ENCODE results near the gene CRTC1.

CRTC1 gene

DNA sequence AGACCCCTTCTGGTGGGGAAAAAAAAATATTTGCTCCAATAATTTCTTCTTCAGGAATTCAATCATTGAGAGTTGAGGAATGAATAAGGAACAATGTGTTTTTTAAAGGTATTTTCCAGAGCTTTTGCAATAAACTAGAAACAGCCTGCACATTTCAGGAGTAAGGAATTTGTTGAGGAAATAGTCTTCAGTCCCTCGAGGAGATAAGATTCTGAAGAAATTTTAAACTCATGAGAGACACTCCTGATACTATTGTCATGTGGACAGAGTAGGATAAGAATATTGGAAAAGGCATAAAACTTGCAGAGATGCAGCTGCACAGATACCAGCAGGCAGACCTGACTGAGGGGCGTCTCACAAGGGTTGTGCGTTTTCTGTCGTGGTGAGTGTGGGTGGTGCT lies 71.0 kb downstream of the CRTC1 start:
- no peak for DNase-seq

GRCh38 chr19:18756896-18757295 lies 73.4 kb downstream of the CRTC1 start:
- DNase-seq = peak; percentile 95

DNA sequence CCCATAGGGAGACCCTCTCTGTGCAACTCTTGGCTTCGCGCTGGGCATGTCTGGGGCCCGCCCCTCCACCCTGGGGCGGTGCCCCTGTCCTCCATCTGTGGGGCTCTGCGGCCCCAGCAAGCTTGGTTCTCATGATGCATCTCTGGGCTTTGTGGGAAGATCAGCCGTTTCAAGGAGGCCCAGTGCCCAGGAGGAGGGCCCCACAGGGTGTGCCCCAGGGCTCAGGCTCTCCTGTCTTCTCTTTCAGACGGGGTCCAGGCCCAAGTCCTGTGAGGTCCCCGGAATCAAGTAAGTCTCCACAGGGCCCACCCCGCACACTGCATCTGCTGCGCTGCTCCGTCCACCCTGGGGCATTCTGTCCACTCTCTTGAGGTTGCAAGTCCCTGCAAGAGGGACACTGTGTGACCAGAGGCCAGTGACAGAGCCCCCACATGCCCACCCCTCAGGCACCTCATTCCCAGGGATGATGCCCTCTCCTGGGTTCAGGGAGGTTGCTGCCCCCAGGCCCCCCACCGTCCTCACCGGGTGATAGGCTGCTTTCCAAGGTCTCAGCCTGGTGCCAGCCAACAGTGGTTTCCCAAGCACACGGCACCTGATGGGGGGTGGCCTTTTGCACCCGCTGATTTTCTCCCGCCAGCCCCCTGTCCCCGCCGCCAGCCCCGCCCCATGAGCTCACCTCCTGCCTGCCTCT lies 76.0 kb downstream of the CRTC1 start:
- no peak for DNase-seq

DNA sequence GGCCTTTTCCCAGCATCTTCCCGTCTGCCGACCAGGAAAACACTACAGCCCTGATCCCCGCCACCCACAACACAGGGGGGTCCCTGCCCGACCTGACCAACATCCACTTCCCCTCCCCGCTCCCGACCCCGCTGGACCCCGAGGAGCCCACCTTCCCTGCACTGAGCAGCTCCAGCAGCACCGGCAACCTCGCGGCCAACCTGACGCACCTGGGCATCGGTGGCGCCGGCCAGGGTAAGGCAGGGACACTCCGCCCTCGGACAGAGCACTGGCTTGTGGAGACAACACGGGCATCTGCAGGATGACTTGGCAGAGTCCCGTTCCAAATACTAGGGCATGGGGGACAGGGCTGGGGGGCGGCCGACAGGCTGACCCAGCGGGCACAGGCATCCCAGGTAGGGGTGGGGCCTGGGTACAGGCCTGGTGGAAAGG lies 76.5 kb downstream of the CRTC1 start:
- DNase-seq = no peak

DNA sequence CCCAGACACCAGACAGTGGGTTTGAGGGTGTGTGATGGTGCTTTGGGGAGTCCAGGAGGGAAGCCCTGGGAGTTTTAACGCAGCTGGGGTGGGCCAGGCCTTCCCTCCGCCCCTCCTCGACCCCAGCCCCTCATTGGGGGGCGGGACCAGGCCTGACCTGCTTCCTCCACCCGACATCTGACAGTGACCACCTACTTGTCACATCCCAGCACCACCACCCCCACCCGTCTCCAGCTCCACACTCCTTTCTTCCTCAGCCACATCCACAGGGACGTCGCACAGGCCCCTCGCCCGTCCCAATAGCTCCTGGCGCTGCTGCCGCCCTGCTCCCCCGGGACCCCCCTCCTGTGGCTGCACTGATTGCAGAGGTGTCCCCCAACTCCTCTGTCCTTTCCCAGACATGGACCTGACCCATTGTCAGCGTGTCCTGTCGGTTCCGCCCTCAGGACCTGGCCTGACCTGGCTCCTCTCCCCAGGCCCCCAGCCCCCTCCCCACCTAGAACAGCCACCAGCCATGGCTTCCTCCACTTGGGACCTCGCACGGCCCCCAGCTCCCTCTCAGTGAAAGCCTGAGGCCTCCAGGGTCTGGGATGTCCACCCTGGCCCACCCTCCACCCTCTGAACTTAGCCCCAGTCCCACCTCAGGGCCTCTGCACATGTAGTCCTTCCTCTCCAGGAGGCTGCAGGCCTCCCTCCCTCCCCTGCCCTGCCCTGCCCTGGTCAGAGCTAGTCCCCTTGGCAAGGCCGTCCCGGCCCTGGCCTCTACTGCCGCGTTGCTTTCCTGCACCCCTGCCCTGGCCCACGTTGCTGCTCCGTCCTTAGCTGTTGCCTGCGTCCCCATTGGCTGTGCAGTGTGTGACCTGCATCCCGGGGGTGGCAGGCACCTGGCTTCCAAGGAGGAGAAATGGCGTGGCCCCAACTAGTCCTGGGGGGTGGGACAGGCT lies 77.2 kb downstream of the CRTC1 start:
- no peak for DNase-seq

DNA sequence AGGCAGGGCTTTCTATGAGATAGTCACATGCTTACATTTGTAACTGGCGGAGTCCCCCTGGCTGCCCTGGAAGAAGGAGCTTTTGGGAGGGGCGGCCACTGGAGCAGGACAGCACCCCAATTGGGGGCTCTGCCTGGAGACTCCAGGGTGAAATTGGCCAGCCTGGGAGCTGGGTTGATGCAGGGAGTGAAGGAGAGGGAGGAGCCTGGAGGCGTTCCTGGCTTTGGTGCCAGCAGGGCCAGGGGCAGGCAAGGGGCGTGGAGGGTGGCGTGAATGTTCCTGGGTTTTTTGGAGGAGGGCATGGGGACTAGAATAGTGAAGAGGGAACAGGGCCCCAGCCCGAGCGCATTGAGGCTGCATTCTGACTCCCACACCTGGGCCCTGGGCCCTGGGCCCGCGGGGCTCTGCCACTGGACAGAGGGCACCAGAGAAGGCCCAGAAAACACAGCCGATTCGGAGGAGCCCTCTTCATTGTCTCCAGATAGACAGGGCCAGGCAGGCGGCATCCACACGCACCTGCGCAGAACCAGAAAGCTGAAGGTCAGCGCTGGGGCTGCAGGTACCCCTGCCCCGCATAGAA lies 78.1 kb downstream of the CRTC1 start:
- no peak for DNase-seq

DNA sequence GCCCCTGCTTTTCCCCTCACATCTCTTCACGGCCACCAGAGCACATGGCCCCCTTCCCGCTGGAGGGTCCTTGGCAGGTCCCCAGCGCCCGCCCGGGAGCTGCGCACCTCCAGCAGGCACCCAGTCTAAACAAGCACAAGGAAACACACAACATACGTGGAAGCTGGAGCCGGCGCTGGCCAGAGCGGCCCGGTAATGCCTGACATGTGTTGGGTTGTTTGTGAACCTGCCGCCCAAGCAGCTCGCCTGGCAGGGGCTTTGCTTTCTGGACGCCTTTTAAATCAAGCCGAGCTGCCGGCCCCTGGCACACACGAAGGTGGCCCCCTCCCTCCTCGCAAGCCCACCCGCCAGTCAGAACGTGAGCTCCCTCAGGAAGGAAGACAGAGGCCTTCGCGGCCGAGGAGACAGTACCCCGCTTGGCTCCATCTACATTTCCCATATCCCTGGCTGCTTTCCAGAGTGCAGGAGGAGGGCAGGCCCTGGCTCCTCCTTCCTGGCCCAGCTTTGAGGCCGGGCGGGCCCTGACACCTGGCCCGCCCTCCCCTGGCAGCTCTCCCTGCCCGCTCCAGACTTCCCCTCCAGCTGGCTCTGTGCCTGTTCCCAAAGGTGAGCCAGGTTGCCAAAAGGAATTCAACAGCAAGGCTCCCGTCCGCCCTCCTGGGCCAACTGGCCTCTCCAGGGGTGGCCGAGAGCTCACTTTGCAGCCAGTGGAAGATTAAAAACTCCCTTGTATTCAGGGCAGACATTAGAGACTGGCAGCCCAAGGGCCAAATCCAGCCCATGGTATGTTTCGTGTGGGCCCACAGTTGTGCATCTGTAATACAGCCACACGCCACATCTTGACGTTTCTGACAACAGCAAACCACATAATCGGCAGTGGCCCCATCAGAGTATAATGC lies 78.9 kb downstream of the CRTC1 start:
- DNase-seq = peak; percentile 98

DNA sequence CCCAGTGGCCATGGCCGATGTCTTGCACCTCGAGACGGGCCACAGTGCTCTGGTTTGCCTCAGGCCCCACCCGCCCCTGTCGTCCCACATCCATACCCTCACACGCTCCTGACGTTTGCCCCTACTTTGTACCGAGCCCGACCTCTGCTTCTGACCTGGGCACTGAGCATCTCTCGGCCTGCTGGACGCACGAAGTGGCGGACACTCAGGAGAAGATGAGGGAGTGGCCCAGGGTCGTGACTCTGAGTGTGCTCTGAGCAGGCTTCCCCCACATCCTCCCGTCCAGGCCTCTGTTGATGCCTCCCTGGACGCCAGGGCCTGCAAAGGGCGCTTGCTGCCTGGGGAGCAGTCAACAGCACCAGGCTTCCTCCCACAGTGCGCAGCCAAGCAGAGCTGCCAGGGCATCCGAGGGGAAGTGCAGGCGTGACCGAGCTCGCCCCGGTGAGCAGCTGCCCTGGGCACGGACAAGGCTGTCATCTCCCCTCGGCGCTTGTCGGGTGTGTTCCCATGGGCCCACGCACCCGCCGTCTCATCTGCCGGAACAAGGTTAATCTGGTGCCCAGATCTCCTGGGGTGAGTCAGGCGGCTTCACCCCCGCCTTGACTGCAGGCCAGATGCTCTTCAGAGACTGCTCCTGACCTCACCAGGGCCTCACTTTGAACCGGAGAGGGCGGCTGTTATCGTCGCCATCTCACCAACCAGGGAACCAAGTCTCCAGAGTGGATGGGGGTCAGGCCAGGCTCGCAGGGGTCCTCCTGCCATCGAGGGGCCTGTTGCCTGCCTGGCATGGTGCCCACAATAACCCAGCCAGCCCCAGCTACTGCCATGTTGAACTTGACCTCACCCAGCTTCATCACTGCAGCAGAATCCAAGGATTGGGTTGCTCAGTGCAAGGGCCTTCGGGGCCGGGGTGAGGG lies 80.5 kb downstream of the CRTC1 start:
- peak; percentile 25 for DNase-seq

- no peak for DNase-seq
These were observed 81.1 kb downstream of the CRTC1 start for GRCh38 chr19:18764591-18765051.

DNA sequence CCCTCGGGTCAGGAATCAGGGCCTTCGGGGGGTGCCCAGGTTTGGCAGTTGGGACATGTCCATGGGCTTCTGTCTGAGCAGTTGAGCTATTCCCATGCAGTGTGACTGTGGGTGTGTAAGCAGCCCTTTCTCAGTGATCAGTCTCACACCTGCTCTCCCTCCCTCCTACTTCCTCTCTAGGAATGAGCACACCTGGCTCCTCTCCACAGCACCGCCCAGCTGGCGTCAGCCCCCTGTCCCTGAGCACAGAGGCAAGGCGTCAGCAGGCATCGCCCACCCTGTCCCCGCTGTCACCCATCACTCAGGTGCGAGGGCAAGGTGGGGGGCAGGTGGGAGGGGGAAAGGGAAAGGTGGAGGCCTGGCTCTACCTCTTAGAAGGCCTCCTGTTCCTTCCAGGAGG lies 81.7 kb downstream of the CRTC1 start:
- DNase-seq = peak; percentile 83

- DNase-seq = no peak
These were observed 84.7 kb downstream of the CRTC1 start for GRCh38 chr19:18768046-18768771.

- peak; percentile 76 for DNase-seq
These were observed 85.8 kb downstream of the CRTC1 start for GRCh38 chr19:18768997-18769891.

- no peak for DNase-seq
These were observed 86.6 kb downstream of the CRTC1 start for GRCh38 chr19:18769989-18770528.

- no peak for DNase-seq
These were observed 87.3 kb downstream of the CRTC1 start for GRCh38 chr19:18770663-18771327.

DNA sequence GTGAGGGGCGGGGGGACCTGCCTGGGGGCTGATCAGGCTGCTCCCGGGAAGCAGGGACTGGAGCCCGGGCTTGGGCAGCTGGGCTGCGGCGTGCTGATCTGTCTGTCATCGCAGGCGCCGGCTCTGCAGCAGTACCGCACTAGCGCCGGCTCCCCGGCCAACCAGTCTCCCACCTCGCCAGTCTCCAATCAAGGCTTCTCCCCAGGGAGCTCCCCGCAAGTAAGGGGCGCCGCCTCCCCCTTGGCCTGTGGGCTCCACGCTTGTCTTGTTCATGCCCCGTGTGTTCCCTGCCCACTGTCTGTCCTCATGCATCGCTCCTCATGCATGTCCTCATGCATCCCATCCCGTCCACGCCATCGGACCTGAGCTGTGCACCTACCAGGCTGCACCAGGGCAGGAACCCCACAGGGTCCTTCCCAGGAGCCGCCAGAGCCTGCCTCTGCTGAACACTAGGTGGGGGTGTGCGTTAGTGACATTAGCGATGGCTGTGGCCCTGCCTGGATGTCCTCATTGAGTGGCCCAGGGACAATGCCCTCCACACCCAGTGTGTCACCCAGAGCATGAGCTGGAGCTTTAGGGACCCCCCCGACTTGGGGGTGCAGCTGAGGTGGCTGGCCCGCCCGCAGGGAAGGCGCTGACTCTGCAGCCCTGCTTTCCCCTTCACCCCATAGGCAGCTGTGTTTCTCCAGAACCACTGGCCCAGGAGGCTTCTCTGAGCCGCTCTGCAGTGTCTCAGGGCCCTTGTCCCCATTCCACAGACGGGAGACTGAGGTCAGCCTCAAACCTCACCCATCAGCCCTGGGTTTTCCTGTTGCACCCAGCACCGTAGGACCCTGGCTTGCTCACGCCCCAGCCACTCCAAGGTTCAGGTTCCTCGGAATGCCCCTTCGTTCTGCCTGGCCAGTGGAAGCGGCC lies 88.1 kb downstream of the CRTC1 start:
- peak; percentile 64 for DNase-seq

DNA sequence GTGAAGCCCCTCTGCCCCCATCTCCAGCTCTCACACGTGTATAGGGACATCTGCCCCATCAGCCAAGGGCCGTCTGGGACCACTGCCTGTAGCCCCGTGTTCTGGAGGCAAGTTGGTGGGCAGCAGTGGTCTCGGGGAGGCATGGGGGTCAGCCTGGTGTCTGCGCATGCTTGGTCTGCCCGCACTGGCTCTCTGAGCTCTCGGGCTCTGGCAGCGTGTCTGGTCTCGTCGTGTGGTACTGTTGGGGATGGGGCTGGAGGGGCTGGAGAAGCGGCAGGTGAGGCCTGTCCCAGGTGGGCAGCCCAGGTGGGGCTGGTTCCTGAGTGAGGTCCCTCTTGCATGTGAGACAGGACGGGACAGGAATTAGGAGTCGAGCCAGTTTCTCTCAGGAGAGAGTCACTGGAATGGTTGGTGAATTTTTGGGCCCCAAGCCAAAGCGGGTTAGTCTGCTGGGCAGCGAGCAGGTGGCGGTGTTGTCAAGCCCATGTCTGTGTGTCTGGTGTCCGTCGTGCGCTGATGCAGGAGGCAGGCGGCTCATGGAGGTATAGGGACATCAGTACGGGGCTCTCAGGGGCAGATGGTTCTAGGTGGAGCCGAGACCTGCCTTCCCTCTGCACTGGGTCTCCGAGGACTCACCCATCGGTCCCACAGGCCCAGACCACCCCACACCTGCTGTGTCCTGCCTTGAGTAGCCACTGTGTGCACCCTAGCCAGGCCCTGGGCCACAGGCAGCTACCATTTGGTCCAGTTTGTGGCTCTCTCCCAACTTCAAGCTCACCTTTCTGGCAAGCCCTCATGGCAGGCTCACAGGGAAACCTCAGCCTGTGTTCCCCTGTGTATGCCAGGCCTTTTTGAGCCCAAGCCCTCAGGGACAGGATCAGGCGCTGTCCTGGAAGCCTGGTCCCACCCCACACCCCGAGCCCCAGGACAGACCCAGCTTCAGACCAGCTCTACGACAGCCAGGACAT lies 89.4 kb downstream of the CRTC1 start:
- peak; percentile 41 for DNase-seq

Measured in NCI-H69 (cell line).